ENCODE results near the gene COBLL1.

COBLL1 gene

GRCh38 chr2:164667566-164667965 lies 174.1 kb downstream of the COBLL1 start:
- DNase-seq = no peak

GRCh38 chr2:164664070-164664469 lies 177.6 kb downstream of the COBLL1 start:
- no peak for DNase-seq

DNA sequence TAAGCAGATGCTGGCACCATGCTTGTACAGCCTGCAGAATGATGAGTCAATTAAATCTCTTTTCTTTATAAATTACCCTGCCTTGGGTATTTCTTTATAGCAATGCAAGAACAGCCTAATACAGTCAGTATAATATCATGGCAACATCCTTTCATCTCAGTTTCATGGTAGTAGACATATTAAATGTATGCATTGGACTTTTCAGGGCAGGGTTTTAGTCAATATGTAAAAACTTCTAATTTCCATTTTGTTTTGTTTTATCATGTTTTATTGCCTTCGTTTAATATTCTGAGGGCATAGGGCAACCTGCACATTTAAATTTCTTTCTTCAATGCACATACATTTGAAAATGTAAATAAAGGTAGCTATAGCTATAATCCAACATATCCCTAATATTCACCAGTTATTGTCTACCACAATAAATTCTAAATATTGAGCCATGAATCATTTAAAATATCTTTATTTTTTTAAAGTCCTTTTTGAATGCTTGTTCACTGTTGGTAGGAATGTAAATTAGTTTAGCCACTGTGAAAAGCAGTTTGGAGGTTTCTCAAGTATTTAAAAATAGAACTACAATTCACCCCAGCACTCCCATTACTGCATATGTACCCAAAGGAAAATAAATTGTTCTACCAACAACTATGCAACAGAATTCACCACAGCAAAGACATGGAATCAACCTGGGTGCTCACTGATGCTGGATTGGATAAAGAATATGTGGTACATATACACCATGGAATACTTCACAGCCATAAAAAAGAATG lies 178.6 kb downstream of the COBLL1 start:
- DNase-seq = no peak

GRCh38 chr2:164662066-164662465 lies 179.6 kb downstream of the COBLL1 start:
- no peak for DNase-seq

DNA sequence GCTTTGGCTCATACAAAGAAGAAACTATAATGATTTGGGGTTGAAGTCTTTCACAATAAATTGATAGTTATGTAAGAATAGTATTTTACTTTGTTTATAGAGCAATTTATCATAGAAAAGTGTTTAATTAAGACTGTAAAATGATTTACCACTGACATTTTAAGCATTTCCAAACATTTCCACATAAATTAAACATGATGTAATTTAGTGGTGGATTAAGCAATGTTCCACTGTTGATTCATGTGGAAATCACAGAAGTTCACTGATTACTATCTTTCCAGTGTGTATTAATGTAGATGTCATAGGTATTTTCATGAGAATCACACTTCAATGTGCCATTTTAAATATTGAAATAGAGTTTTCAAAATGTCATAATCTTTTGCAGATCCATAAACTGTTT lies 180.3 kb downstream of the COBLL1 start:
- no peak for DNase-seq

DNA sequence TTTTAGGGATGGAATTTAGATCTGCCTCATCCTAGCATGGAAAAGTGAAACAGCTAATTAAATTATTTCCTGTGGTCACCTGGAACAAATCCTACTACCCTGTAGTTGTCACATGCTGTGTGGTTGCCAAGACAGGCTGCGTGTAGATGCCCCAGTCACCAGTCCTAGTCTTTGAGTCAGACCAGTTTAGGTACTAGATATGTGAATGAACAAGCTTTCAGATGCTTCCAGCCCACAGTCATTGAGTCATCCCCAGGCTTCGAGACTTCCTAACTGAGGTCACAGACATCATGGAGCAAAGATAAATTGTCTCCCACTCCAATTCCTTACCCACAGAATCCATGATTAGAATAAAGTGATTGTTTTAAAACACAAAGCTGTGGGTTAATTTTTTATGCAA lies 184.5 kb downstream of the COBLL1 start:
- DNase-seq = no peak

- no peak for DNase-seq
Measured at GRCh38 chr2:164655750-164656149, 185.9 kb downstream of the COBLL1 start.

- DNase-seq = no peak
Measured at GRCh38 chr2:164655336-164655735, 186.3 kb downstream of the COBLL1 start.

- DNase-seq = no peak
Measured at GRCh38 chr2:164651361-164651760, 190.3 kb downstream of the COBLL1 start.

GRCh38 chr2:164644036-164644700 lies 197.5 kb downstream of the COBLL1 start:
- DNase-seq = no peak

DNA sequence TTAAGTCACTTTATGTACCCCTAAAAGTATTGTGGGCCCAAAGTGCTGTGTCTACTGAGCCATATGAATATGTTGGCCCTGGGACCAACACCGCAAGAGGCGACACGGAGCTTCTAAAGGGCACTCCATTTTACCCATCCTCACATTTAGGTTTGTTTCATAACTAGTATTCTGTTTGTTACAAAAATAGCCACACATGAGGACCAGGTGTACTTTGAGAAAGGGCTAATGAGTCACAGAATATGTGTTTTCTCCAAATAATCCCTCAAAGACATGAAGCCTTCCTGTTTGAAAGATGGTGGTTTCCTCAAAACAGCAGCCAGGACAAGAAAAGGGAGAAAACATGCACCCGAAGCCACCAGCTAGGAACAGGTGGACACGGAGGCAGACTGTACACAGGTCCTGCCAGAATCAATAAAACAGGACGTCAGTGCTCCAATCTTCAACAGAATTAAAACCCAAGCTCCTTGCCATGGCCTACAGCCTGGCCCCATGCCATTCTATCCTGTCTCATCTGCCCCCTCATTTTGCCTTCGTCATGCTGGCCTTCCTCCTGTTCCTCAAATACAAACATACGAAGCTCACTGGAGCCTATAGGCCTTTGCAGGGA lies 198.6 kb downstream of the COBLL1 start:
- no peak for DNase-seq

DNA sequence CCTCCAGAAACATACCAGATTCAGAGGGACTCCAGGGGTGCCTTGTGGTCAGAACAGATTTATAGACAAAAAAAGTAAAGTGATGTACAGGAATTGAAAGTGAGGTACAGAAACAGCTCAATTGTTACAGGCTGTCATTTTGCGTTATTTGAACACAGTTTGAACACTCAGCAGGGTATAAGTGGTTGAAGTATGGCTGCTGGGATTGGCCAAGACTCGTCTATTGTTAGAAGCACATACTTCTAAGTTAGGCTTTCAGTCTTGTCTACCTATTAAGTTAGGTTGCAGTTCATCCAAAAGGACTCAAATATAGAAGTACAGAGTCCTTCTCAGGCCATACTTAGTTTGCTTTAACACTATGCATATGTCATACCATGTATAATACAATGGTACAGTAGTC lies 199.4 kb downstream of the COBLL1 start:
- no peak for DNase-seq
